ENCODE results near the gene RNF114.
"Not testable (repeated sequence)": the region's sequence is repeated elsewhere in the genome, so short reads cannot be mapped to it uniquely, and the experiment has no call there.

The RNF114 gene, protein sequence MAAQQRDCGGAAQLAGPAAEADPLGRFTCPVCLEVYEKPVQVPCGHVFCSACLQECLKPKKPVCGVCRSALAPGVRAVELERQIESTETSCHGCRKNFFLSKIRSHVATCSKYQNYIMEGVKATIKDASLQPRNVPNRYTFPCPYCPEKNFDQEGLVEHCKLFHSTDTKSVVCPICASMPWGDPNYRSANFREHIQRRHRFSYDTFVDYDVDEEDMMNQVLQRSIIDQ

DNA sequence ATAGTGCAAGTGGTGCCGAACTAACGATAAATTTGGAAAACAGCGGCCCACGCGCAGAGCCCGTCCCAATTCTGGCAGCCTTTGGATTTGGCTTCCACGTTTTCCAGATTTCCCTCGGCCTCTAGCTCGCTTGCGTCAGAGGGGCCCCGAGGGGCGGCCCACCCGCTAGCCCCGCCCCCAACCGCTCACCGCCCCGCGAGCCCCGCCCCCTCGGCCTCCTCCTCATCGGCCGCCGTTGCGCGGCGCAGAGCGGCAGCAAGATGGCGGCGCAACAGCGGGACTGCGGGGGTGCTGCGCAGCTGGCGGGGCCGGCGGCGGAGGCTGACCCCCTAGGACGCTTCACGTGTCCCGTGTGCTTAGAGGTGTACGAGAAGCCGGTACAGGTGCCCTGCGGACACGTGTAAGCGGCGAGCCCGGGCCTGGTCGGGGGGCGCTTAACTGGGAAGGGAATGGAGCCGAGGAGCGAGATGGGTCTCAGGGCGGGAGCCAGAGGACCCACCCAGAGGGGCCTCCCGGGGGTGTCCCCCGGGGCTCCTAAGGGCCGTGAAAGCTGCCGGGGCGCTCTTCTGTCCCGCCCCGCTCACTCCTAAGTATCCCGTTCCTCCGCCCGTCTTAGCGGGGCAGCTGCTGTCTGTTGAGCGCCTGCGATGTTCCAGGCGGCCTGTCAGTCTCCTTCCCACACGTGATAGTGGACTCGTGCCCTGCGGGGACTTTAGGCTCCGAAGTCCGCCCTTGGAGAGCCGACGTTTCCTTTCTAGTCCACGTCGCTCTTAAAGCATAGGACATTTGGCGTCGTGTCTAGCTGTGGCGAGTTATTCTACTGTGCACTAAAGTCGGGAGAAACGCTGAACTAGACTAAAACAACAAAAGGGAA lies at the start of gene RNF114:
Gene RNF114, plus strand, starts transcription at position 245 of the 874 bp plus-strand sequence. Its CDS starts 16 bp downstream, at position 261.
- peak; percentile 88 for DNase-seq

DNA sequence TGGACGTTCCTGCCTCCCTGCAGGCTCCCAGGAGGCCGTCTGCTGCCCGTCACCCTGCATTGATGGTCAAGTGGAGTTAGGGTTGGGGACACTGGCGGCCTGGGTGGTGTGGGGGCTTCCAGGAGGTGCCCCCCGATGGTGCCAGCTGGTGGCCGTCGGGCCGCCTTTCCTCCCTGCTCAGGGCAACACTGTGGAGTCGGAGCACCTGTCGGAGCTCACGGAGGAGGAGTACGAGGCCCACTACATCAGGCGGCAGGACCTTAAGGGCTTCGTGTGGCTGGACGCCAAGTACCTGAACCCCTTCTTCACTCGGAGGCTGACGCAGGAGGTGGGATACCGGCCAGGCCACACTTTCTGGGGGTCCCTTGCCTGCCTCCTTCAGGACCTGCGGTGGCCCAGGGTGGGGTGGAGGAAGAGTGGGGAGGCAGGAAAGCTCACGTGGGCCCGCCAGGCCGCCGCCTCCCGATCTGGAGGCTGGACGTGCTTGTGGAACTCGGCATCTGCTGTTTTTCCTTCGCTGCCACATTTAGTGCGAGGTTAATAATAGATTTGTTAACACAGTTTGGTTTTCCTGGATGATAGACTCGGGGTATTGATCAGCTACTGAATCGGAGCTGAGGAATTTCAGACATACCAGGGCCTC lies 49.5 kb upstream of the RNF114 start:
- no peak for DNase-seq

DNA sequence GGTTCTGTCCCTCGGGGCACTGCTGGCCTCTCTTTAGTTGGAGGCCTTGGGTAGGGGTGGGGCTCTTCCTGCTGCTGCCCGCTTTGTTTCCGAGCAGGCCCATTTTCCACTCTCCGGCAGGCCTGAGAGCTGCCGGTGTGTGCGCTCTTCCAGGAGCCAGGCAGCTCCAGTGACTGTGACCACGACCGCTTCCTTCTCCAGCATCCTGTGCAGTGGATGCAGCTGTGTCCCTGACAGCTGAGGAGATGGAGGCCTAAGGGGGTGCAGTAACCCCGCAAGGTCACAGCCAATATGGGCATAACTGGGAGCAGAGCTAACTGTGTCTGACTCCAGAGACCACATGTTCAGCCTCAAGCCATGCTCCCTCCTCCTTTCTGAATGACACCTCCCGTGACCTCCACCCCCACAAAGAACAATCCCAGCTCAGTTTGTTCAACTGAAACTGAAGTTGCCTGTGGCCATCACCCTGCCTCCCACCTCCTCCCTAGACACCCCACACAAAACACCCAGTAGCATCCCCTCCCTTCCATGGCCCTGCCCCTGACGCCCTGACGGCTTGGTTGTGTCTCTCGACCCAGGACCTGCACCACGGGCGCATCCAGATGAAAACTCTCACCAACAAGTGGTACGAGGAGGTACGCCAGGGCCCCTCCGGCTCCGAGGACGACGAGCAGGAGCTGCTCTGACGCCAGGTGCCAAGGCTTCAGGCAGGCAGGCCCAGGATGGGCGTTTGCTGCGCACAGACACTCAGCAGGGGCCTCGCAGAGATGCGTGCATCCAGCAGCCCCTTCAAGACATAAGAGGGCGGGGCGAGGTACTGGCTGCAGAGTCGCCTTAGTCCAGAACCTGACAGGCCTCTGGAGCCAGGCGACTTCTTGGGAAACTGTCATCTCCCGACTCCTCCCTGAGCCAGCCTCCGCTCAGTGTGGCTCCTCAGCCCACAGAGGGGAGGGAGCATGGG lies 48.7 kb upstream of the RNF114 start:
- no peak for DNase-seq

DNA sequence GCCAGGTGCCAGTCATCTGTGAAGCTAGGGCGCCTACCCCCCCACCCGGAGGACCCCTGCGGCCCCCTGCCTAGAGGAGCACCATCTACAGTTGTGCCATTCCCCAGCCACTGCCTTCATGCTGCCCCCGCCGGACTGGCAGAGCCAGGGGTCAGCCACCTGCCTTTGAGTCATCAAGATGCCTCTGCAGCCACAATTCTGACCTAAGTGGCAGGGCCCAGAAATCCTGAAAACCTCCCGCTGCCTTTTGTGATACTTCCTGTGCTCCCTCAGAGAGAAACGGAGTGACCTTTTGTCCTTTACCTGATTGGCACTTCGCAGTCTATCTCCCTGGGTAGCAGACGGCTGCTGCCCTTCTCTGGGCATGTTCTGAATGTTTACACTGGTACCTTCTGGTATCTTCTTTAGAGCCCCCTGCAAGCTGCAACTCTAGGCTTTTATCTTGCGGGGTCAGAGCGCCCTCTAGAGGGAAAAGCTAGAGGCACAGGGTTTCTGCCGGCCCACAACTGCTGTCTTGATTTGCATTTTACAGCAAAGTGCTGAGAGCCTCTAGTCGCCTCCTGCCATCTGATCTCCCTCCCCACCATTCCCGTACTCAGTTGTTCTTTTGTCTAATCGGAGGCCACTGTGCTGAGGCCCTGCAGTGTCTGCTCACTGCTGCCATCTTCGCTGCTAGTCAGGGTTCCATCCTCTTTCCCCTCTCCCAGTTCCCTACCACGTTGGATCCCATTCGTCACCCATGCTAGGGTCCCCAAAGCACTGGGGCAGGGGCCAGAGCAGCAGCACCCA lies 47.8 kb upstream of the RNF114 start:
- DNase-seq = peak; percentile 58

DNA sequence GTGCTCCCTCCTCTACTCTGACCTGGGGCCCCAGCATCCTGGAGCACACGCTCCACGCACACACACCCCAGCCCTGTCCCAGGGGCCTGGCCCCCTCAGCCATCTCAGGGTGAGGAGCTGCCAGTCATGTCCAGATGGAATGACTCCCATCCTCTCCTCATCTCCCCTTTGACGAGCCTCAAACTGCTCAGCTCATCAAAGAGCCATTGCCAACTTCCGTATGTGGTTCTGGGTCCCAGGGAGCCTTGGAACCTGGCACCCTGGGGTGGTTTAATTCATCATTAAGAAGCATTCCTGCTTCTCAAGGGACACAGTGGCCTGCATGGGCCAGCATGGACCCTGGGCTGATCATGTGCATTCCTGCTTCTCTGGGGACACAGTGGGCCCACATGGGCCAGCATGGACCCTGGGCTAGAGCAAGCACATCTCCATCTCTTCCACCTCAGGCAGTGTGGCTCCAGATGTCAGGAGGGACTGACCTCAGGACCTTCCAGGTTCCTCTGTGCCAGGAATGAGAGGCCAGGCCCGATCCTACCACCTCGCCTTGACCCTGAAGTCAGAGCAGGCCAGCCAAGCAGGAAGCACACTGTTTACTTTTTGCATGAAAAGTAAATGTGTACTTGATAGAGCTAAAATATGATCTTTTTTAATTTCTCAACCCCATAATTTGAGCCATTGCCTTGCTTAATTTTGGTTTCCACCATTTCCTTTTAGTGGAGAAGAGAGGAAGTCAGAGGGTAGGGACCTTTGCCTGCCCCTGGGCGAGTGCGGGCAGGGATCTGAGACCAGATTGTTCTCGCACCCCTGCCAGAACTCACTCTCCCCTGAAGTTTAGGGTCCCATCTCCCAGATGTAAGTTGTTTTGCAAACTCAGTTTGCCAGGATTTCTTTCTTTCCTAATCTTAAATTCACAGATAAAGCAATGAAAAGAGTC lies 46.9 kb upstream of the RNF114 start:
- no peak for DNase-seq

DNA sequence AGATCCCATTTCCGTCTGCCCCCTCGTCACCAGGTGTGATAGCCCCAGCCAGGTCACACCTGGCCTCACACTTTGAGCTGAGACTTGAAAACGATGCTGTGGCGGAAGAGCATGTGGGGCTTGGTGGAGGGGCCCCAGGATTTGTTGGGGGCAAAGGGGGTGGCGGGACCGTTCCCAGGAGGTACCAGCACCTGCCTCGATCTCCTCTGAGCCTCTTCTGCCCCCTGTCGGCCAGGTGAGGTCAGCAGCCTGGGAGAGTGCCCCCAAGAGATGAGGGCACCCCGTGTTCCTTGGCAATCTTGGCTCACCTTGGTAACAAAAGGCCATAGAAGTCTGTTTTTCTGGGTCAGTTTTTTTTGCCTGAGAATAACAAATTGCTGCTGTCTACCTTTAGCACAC lies 46.3 kb upstream of the RNF114 start:
- no peak for DNase-seq

DNA sequence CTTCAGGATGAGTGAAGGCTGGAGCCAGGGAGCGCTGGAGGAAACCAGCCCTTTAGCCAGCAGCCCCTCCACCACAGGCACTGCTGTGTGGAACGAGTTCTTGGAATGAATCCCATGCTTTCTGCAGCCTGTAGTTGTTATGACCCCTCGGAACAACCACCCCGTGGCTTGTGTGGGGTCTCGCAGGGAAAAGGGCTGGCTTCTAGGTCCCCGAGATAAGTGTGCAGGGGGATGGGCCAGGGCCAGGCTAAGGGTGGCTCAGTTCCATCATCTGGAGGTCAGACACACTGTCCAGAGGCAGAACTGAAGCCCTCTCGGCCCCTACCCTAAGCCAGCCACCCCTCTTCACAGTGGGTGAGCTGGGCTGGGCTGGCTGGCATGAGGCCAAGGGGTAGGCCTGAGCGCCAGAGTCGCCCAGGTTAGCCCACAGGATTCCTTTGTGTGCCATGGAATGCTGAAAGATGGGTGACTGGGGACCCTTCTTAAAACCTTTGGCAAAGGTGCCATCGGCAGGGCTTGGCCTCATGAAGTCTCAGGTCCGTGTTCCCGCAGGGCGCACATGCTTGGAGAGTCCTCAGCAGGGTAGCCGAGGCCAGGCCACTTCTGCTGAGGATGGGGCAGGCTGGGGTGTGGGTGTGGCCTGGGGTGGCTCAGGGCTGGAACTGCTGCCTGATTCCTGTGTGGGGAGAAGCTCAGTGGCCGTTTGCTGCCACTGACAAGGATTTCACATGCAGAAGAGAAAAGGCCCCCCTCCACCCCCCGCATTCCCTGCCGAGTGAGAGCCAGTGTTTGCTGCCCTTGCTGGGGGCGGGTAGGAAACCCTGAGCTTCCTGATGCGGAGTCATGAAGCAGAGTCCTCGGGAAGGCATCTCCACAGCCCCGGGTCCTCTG lies 45.5 kb upstream of the RNF114 start:
- DNase-seq = no peak

DNA sequence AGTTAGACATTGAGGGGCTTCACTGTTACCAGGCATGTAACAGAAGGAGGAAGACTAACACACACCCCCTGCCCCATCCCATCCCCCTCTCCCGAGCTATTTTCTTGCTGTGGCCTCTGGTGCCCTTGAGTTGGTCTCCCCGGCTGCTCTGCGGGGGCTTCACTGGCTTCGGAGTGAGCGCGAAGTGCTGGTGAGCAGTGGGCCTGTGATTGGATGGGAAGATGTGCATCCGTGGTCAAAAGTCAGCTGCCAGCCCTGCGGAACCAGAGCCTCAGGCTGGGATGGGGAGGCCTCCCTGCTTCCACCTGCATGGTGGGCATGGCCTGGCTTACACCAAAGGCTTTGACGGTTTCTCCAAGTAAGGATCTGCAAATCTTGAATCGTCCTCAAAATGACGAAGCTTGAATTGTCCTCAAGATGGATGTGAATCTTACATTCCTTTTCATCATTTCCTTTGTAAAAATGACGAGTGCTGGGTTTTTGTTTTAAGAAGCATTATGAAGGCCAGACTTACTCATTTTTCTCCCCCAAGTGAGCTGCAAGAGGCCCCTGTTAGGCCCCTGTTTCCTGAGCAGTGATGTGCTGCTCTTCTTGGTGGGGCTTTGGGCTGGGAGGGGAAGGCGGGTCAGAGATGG lies 44.6 kb upstream of the RNF114 start:
- no peak for DNase-seq

DNA sequence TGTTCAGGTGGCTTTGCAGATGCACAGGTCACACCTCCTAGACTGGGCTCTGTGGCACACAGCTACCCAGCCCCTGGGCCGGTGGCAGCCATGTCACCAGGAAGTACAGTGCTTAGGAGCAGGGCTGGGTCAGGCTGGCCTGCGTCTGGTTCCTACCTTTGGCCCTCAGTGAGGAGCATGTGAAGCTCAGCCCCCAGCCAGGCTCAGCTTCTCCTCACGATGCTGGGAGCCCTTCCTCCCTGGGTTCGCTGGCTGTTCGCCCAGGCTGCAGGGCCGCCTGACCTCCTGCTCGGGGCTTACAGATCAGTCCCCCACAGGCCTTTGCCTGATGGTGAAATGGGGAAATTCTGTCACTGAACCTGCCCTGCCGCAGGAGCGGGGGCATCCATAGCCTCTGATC lies 43.9 kb upstream of the RNF114 start:
- DNase-seq = no peak

DNA sequence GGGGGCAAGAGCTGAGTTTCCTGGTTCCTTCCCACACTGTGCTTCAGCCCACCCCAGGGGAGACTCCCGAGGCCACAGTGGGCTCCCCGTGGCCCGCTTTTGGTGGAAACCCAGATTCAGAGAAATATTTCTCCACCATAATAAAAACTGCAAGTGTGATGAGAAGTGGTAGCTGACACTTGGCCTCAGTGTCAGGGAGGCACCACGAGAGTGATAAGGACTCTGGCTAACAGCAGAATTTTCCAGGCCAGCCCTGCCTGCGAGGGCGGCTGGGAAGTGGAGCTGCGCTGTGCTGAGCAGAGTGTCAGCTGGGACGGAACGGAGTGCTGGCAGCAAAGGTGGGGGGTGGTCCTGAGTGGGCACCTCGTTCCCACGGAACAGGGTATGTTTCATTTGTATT lies 43.4 kb upstream of the RNF114 start:
- DNase-seq = no peak

DNA sequence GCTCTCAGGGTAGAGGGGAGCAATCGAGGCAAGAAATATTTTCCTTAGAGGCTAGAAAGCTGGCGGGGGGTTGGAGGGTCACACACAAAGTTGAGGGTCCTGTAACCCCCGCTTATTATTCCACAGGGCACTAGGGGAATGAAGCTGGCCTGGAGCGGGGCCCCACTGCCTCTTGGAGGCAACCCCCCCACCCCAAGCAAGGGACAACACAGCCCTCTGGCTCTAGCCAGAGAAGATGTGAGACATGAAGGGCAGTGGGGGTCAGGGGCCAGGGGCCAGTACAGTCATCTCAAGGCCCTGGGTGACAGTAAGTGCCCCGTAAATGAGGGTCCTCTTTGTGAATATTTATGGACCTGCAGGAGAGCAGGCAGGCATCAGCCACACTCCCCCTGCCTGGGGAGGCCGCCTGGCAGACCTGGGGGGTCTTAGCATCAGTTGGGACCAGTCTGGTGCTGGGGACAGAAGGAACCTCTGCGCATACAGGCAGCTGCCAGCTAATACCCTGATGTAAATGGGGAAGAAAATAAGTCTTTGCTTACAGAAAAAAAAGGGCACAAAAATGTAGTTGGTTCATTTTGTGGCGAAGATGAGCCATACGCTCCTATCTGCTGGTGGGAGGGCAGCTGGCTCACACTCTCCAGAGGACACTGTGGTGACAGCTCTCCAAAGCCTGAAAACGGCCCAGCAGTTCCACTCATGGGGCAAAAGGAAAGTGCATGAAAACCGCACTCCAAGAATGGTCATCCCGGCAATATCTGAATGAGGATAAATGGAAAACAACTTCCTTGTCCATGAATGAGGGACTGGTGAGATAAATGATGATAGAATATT lies 42.7 kb upstream of the RNF114 start:
- DNase-seq = no peak

DNA sequence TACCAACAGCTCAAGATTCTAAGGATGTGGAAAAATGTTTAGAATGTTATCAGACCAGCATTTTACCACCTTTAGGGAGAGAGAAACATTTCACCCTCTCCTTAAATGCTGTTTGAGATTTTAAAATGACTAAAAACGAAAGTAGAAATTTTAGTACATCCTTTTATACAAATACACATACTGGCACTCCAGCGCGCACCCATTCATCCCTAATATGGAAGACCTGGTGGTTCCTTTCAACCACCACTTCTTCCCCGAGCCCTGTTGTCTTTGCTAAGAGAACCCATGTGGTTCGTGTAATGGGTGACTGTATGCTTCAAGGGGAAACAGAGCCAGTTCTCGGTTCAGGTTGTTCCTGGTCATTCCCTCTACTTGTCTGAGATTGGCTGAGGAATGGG lies 42.1 kb upstream of the RNF114 start:
- DNase-seq = no peak

DNA sequence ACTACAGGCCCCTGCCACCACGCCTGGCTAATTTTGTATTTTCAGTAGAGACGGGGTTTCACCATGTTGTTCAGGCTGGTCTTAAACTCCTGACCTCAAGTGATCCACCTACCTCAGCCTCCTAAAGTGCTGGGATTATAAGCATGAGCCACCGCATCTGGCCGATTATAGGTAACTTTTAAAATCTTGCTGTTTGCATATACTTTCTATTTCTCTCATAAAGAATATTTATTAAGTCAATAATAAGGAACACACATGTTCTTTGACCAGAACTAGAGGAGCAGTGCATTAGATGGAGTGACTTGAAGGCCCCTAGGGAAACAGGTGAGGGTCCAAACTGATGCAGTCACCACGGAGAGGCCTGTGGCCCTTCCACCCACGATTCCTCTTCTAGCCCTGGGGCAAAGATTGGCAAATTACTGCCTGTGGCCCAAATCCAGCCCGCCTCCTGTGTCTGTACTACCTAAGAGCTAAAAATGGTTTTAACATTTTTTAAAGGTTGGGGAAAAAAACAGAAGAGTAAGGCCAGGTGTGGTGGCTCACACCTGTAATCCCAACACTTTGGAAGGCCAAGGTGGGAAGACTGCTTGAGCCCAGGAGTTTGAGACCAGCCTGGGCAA lies 40.6 kb upstream of the RNF114 start:
- DNase-seq = not testable (repeated sequence)

DNA sequence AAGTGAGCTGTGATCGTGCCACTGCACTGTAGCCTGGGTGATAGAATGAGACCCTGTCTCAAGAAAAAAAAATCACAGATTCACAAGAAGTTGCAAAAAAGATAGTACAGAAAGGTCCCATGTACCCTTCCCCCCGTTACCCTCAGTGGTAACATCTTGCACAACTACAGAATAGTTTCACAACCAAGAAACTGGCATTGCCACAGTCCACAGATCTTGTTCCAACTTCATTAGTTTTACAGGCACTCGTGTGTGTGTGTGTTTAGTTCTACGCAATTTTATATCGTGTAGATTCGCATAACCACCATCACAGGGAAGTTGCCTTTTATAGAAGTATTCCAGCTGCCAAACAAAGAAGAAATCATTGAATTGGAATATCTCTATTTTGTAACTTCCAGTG lies 40.0 kb upstream of the RNF114 start:
- DNase-seq = no peak

DNA sequence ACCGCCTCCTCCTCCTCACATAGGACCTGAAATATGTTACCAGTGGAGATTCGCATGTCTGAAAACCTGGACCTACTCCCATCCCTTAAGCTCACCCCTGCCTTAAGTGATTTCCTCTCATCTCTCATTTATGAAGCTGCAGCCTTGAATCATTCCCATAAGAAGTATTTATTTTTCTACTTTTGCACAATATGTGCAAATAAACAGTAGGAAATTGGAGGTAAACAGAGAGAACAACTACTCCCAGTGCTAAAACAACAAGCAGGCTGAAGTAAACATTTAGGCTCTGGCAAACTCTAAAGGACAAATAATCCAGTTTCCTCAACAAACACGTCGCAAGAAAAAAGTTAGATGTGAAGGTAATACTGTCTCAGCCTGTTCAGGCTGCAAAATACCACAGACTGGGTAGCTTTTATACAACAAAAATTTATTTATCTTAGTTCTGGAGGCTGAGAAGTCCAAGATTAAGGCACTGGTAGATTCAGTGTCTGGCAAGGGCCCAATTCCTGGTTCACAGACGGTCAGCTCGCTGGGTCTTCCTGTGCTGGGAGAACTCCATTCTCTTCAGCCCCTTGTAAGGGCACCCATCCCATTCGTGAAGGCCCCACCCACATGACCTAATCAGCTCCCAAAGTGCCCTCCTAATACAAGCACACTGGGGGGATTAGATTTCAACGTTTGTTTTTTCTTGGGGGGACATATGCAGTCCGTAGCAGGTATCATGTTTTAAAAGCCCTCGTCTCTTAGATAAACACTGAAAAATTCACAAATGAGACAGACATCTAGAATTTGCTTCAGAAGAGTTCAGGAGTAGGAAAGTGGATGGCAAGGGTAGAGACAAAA lies 36.4 kb upstream of the RNF114 start:
- no peak for DNase-seq

DNA sequence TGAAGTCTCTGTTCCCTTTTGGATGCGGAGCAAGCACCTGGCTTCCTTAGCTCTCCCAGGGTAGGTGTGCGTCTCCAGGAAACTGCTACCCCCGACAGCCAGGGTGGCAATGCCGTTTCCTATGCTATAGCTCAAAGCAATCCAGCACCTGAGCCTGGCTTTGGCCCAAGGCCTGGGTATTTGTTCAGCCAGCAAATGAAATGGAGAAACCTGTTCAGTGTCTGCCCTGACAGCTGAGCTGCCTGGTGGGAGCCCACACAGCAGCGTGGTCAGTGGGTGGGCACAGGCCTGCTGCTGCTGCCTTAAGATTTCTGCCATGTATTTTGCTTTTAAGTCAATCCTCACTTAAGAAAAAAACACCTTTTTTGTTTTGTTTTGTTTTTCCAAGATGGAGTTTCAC lies 34.6 kb upstream of the RNF114 start:
- no peak for DNase-seq
